Spinal cord (tissue), 10 donors: ENCODE measurements around the gene POLRMT. TPM values are rescaled to one million over a fixed set of nuclear protein-coding genes. Genes with fewer than 3 reads are reported as not detected.

Source experiments
- DNase-seq, 6 donors: peaks; one replicate each; pipeline versions ENCODE4 v3.0.0 to v3.0.0-alpha.2; 2013 to 2015; ENCODE audit warnings: low spot score in 6 of 6, low read depth in 4 of 6
- H3K27ac ChIP-seq: one replicate; pipeline ENCODE4 v1.5.1; 2013; ENCODE audit warnings: low read depth, low read length, control low read depth
- H3K27me3 ChIP-seq: one replicate; pipeline ENCODE4 v1.6.1; 2013; ENCODE audit warnings: low read length; ENCODE audit not compliant: control insufficient read depth, insufficient read depth
- H3K36me3 ChIP-seq: one replicate; pipeline ENCODE4 v1.6.1; 2013; ENCODE audit warnings: low read length; ENCODE audit not compliant: control insufficient read depth, insufficient read depth
- H3K4me1 ChIP-seq: one replicate; pipeline ENCODE4 v1.6.1; 2013; ENCODE audit warnings: low read length; ENCODE audit not compliant: control insufficient read depth, insufficient read depth
- H3K4me3 ChIP-seq: one replicate; pipeline ENCODE4 v1.5.1; 2013; ENCODE audit warnings: low read depth, low read length, control low read depth
- H3K9me3 ChIP-seq: one replicate; pipeline ENCODE4 v1.6.1; 2013; ENCODE audit warnings: low read length; ENCODE audit not compliant: control insufficient read depth, insufficient read depth
- WGBS: methylation state at CpG from one replicate; pipeline ENCODE4 v1.1.5; 2013; ENCODE audit warnings: missing lambda C conversion rate; ENCODE audit not compliant: insufficient coverage; 5-methylcytosine and 5-hydroxymethylcytosine counted together
- polyA plus RNA-seq, 2 donors: library from polyadenylated mRNA; unstranded; fragments of 120-200 nt; gene quantifications; one replicate each; pipeline ENCODE4 v1.2.1, GENCODE V29; 2013; ENCODE audit not compliant: insufficient read length in 2 of 2
- total RNA-seq, 2 donors: library from RNA; depleted of rRNA in 1 of 2; stranded (reverse); fragments of 120-200 nt in 1 of 2; fragments of >200 nt in 1 of 2; gene quantifications; one replicate each; pipeline versions ENCODE4 v1.2.3 to v1.2.4, GENCODE V29; 2013 to 2014
- donor health status: healthy.

POLRMT gene
- total and polyA plus RNA-seq, 4 donors: 11.8 to 54.2 (median 46.2) TPM

- H3K4me3 ChIP-seq: no peak overlapping the region
- no peak for DNase-seq
- no peaks in the 10 kb centered on the region for H3K27me3 ChIP-seq
- peaks cover 11% of the 10 kb centered on the region for H3K36me3 ChIP-seq
- 77% methylated on average over 12 of the region's 18 CpGs for WGBS
- H3K9me3 ChIP-seq: no peaks in the 10 kb centered on the region
- no peak overlapping the region for H3K27ac ChIP-seq
- no peaks in the 10 kb centered on the region for H3K4me1 ChIP-seq
Observed at GRCh38 chr19:597406-598315, 35.7 kb downstream of the POLRMT start.

- WGBS: 86% methylated on average over 13 of the region's 16 CpGs
- H3K27me3 ChIP-seq: peaks cover 8% of the 10 kb centered on the region
- H3K27ac ChIP-seq: no peak overlapping the region
- no peak overlapping the region for H3K4me3 ChIP-seq
- H3K9me3 ChIP-seq: no peaks in the 10 kb centered on the region
- H3K4me1 ChIP-seq: peaks cover 11% of the 10 kb centered on the region
- DNase-seq: no peak
- peaks cover 21% of the 10 kb centered on the region for H3K36me3 ChIP-seq
Observed at GRCh38 chr19:596263-596655, 37.1 kb downstream of the POLRMT start.

- H3K27ac ChIP-seq: no peak overlapping the region
- WGBS: 79% methylated on average over 42 of the region's 42 CpGs
- peaks cover 17% of the 10 kb centered on the region for H3K4me1 ChIP-seq
- DNase-seq: no peak
- no peak overlapping the region for H3K4me3 ChIP-seq
- peaks cover 21% of the 10 kb centered on the region for H3K36me3 ChIP-seq
- H3K9me3 ChIP-seq: no peaks in the 10 kb centered on the region
- H3K27me3 ChIP-seq: peaks cover 14% of the 10 kb centered on the region
Observed at GRCh38 chr19:595326-596262, 37.7 kb downstream of the POLRMT start.

- Histone ChIP-seq H3K4me3 (no peak overlapping the region), H3K27me3 (peaks cover 14% of the 10 kb centered on the region), H3K27ac (no peak overlapping the region), H3K9me3 (no peaks in the 10 kb centered on the region), H3K36me3 (peaks cover 21% of the 10 kb centered on the region), H3K4me1 (peaks cover 17% of the 10 kb centered on the region)
- no peak for DNase-seq
- WGBS: 71% methylated on average over 19 of the region's 24 CpGs
Observed at GRCh38 chr19:594265-594870, 39.0 kb downstream of the POLRMT start.

GRCh38 chr19:593505-593904, 39.8 kb downstream of the POLRMT start:
- Histone ChIP-seq H3K36me3 (peaks cover 21% of the 10 kb centered on the region), H3K4me3 (no peak overlapping the region), H3K27me3 (peaks cover 21% of the 10 kb centered on the region), H3K4me1 (peaks cover 26% of the 10 kb centered on the region), H3K27ac (no peak overlapping the region), H3K9me3 (no peaks in the 10 kb centered on the region)
- no peak for DNase-seq
- WGBS: 78% methylated on average over 6 of the region's 9 CpGs

GRCh38 chr19:593055-593454, 40.3 kb downstream of the POLRMT start:
- 87% methylated on average over 18 of the region's 18 CpGs for WGBS
- no peak for DNase-seq
- H3K27me3 ChIP-seq: peaks cover 23% of the 10 kb centered on the region

GRCh38 chr19:592101-592500, 41.2 kb downstream of the POLRMT start:
- Histone ChIP-seq H3K4me3 (no peak overlapping the region), H3K27me3 (peaks cover 25% of the 10 kb centered on the region), H3K9me3 (no peaks in the 10 kb centered on the region), H3K36me3 (peaks cover 21% of the 10 kb centered on the region), H3K27ac (no peak overlapping the region), H3K4me1 (peaks cover 34% of the 10 kb centered on the region)
- 82% methylated on average over 12 of the region's 19 CpGs for WGBS
- DNase-seq: no peak

More at GRCh38 chr19:593055-593454, 40.3 kb downstream of the POLRMT start:
- Histone ChIP-seq H3K36me3 (peaks cover 21% of the 10 kb centered on the region), H3K4me1 (peaks cover 31% of the 10 kb centered on the region), H3K27ac (no peak overlapping the region), H3K9me3 (no peaks in the 10 kb centered on the region), H3K4me3 (no peak overlapping the region)

GRCh38 chr19:591099-591958, 42.0 kb downstream of the POLRMT start:
- no peak overlapping the region for H3K27ac ChIP-seq
- peak overlapping the region; percentile 2 for H3K4me3 ChIP-seq
- H3K27me3 ChIP-seq: peaks cover 25% of the 10 kb centered on the region
- no peaks in the 10 kb centered on the region for H3K9me3 ChIP-seq
- peaks cover 21% of the 10 kb centered on the region for H3K36me3 ChIP-seq
- DNase-seq: peak in 1 of 6 donors; percentile 31
- peaks cover 34% of the 10 kb centered on the region for H3K4me1 ChIP-seq
- WGBS: 30% methylated on average over 70 of the region's 75 CpGs
